Gastroesophageal sphincter (tissue), 4 donors: ENCODE results near the gene RASL10B. TPM values are rescaled to one million over a fixed set of nuclear protein-coding genes. Genes with fewer than 3 reads are reported as not detected.

Source experiments
- ATAC-seq: fragments of 150-250 bp; one replicate; pipeline ENCODE4 v1.9.1; 2016; ENCODE audit warnings: mild to moderate bottlenecking, moderate library complexity
- H3K27ac ChIP-seq, 4 donors: fragments of 200-600 bp; sonication (generic) in 3 of 4; 1 replicate in 3 of 4; 2 replicates in 1 of 4; pipeline ENCODE4 v1.5.1; 2016 to 2019
- H3K27me3 ChIP-seq: fragments of 200-600 bp; sonication (generic); one replicate; pipeline ENCODE4 v1.5.1; 2019
- H3K36me3 ChIP-seq, 2 donors: fragments of 200-600 bp; sonication (generic); one replicate each; pipeline ENCODE4 v1.5.1; 2019; ENCODE audit warnings: control low read depth in 1 of 2
- H3K4me1 ChIP-seq, 3 donors: fragments of 200-600 bp; sonication (generic); 1 replicate in 2 of 3; 2 replicates in 1 of 3; pipeline ENCODE4 v1.5.1; 2016 to 2019; ENCODE audit warnings: control low read depth in 2 of 3
- H3K4me3 ChIP-seq, 2 donors: fragments of 200-600 bp; sonication (generic); one replicate each; pipeline ENCODE4 v1.5.1; 2019; ENCODE audit warnings: mild to moderate bottlenecking in 1 of 2, moderate library complexity in 1 of 2
- H3K9me3 ChIP-seq, 3 donors: fragments of 200-600 bp; sonication (generic); one replicate each; pipeline ENCODE4 v1.5.1; 2017 to 2019; ENCODE audit warnings: control low read depth in 2 of 3
- EP300 ChIP-seq: sonication (generic); formaldehyde crosslinking; IDR thresholded peaks from one replicate; pipeline ENCODE4 v1.6.1; 2017; ENCODE audit warnings: antibody characterized with exemption, mild to moderate bottlenecking
- POLR2A ChIP-seq, 2 donors: fragments of 450-650 bp; IDR thresholded peaks; one replicate each; pipeline ENCODE4 v1.6.1; 2017; ENCODE audit warnings: antibody characterized with exemption in 2 of 2, mild to moderate bottlenecking in 2 of 2, moderate library complexity in 1 of 2
- POLR2AphosphoS5 ChIP-seq: sonication (generic); formaldehyde crosslinking; IDR thresholded peaks from one replicate; pipeline ENCODE4 v1.6.1; 2017; ENCODE audit warnings: antibody characterized with exemption
- WGBS, 2 donors: methylation state at CpG; one replicate each; pipeline ENCODE4 v1.1.5; 2018; ENCODE audit warnings: low coverage in 1 of 2; 5-methylcytosine and 5-hydroxymethylcytosine counted together
- total RNA-seq, 4 donors: library from RNA; depleted of rRNA; stranded (reverse); fragments of >200 nt; gene quantifications; one replicate each; pipeline ENCODE4 v1.1.0, GENCODE V29; 2016
- TF ChIP-seq, protein P1 (sequence below), 4 experiments: fragments of 200-600 bp in 2 of 4; fragments of 450-650 bp in 2 of 4; sonication (generic) in 1 of 4; IDR thresholded peaks; one replicate each; pipeline ENCODE4 v1.5.1; 2017 to 2019; ENCODE audit warnings: antibody characterized with exemption in 4 of 4, mild to moderate bottlenecking in 2 of 4, moderate library complexity in 2 of 4

RASL10B gene
- total RNA-seq, 4 donors from 2014 or later: 4.2 to 25.9 (median 15.4) TPM

DNA sequence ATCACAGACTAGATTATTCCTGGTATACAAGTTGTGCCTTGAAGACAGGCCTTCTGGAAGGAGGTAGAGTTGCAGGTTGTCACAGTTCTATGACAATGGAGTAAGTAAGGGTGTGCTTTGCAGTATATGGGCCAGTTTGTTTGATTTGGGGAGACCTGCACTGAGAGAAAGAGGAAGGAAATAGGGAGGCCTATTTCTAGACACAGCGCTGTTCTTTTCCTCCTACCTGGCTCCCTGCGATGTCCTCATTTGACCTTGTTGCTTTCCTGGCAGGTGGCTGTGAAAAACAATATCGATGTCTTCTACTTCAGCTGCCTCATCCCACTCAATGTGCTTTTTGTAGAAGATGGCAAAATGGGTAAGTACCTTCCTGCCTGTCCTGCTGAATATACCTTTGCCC is 22.5 kb upstream of the RASL10B start:
- no peak for ATAC-seq
- Histone ChIP-seq H3K4me3 (no peak overlapping the region), H3K36me3 (peaks cover 4 to 50% of the 10 kb centered on the region in 2 donors), H3K4me1 (peaks cover 0 to 33% (median 11%) of the 10 kb centered on the region in 3 donors), H3K27ac (no peak overlapping the region), H3K9me3 (no peaks in the 10 kb centered on the region), H3K27me3 (no peaks in the 10 kb centered on the region)
- 68 to 76% methylated on average over 3 of the region's 3 CpGs for WGBS, 2 donors
- TF ChIP-seq POLR2AphosphoS5: no peak
- no peak for TF ChIP-seq POLR2A (IDR thresholded peaks at IDR 0.05)
- TF ChIP-seq, protein P1, sequence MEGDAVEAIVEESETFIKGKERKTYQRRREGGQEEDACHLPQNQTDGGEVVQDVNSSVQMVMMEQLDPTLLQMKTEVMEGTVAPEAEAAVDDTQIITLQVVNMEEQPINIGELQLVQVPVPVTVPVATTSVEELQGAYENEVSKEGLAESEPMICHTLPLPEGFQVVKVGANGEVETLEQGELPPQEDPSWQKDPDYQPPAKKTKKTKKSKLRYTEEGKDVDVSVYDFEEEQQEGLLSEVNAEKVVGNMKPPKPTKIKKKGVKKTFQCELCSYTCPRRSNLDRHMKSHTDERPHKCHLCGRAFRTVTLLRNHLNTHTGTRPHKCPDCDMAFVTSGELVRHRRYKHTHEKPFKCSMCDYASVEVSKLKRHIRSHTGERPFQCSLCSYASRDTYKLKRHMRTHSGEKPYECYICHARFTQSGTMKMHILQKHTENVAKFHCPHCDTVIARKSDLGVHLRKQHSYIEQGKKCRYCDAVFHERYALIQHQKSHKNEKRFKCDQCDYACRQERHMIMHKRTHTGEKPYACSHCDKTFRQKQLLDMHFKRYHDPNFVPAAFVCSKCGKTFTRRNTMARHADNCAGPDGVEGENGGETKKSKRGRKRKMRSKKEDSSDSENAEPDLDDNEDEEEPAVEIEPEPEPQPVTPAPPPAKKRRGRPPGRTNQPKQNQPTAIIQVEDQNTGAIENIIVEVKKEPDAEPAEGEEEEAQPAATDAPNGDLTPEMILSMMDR (IDR thresholded peaks at IDR 0.05): no peak
- TF ChIP-seq EP300: no peak

DNA sequence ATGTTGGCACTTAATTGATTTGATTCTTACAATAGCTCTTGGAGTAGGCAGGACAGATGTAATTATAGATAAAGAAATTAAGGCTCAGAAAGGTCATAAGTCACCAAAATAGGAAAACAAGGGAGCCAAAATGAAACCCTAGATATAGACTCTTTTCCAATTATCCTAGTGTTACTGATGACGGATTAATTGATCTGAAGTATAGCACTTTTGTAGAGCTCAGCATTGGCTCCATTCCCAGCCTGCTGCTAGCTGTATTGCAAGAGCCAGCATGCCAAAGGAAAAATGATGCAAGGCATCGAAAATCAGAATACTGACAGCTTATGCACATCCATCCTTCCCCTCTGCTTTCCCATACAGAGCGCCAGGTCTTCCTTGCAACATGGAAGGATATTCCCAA is 21.6 kb upstream of the RASL10B start:
- Histone ChIP-seq H3K4me1 (peaks cover 0 to 42% (median 14%) of the 10 kb centered on the region in 3 donors), H3K36me3 (peaks cover 4 to 53% of the 10 kb centered on the region in 2 donors)
- WGBS, 2 donors: 79 to 82% methylated on average over 3 of the region's 3 CpGs

DNA sequence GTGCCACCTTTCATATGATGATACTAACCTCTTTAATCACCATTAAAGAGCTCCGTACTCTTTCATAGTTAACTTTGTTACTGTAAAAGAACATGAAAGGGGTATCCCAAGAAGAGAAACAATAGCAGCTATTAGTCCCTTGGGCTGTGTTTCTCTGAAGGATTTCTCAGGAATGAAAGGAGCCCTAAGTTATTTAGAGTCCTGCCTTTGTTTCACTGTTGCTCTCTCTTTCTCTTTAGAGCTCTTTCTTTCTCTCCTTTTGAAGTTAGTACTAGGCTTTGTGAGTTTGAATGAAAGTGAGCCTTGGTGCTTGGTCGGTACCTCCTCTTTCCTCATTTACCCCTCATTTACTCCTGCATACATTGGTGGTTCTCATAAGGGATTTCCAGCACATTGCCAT is 20.5 kb upstream of the RASL10B start:
- no peak overlapping the region for H3K27ac ChIP-seq
- TF ChIP-seq POLR2A (IDR thresholded peaks at IDR 0.05): no peak
- TF ChIP-seq, protein P1 (IDR thresholded peaks at IDR 0.05): no peak
- TF ChIP-seq POLR2AphosphoS5: no peak
- no peak for TF ChIP-seq EP300
- WGBS, 2 donors: 92 to 93% methylated on average over 1 to 2 of the region's 2 CpGs
- H3K9me3 ChIP-seq: no peaks in the 10 kb centered on the region
- ATAC-seq: no peak
- peaks cover 4 to 61% of the 10 kb centered on the region in 2 donors for H3K36me3 ChIP-seq
- no peaks in the 10 kb centered on the region for H3K27me3 ChIP-seq
- H3K4me3 ChIP-seq: no peak overlapping the region
- H3K4me1 ChIP-seq: peaks cover 0 to 52% (median 25%) of the 10 kb centered on the region in 3 donors

More for the DNA sequence above, 21.6 kb upstream of the RASL10B start:
- H3K9me3 ChIP-seq: no peaks in the 10 kb centered on the region
- H3K4me3 ChIP-seq: no peak overlapping the region
- H3K27me3 ChIP-seq: no peaks in the 10 kb centered on the region
- TF ChIP-seq, protein P1 (IDR thresholded peaks at IDR 0.05): no peak
- TF ChIP-seq POLR2AphosphoS5 (no peak), POLR2A (IDR thresholded peaks at IDR 0.05) (no peak), EP300 (no peak)
- no peak for ATAC-seq
- H3K27ac ChIP-seq: no peak overlapping the region

DNA sequence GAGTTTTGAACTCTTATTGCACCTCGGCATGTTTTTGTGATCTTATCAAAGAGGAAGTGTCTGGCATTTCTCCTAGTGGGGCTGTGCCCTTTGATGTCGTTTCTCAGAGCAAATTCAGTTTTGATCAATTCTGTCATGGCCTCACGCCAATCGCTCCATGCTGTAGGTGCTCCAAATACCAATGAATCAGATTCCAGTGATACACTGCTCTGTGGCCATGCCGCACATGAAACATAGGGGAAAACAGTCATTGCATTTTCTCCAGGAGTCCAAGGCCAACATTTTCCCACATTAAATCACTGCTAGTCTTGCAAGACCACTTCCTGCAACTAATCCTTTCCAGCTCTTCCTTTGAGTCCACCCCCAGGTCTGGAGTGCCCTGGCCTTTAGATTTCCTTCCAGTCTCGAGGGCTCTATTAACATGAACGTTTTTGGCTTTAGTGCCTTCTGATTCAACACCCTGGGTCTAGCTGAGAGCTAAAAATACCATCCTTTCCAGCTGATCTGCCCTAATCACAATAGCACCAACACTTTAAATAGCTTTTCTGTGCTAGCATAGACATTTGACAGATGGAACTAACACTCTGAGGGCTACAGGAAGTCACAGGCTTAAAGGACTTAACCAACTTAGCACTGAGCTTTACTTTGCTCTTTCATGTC is 18.2 kb upstream of the RASL10B start:
- no peak overlapping the region for H3K4me3 ChIP-seq
- WGBS, 2 donors: 25 to 35% methylated on average over 6 to 7 of the region's 7 CpGs
- H3K36me3 ChIP-seq: peaks cover 4 to 71% of the 10 kb centered on the region in 2 donors
- H3K27me3 ChIP-seq: no peaks in the 10 kb centered on the region
- H3K4me1 ChIP-seq: peaks cover 6 to 70% (median 41%) of the 10 kb centered on the region in 3 donors
- no peaks in the 10 kb centered on the region for H3K9me3 ChIP-seq
- peak; percentile 10 for ATAC-seq
- H3K27ac ChIP-seq: peak overlapping the region; percentile 40 to 80 (median 67)
- TF ChIP-seq POLR2A (IDR thresholded peaks at IDR 0.05) (no peak), POLR2AphosphoS5 (peak; percentile 84), EP300 (no peak)
- TF ChIP-seq, protein P1 (IDR thresholded peaks at IDR 0.05): no peak

DNA sequence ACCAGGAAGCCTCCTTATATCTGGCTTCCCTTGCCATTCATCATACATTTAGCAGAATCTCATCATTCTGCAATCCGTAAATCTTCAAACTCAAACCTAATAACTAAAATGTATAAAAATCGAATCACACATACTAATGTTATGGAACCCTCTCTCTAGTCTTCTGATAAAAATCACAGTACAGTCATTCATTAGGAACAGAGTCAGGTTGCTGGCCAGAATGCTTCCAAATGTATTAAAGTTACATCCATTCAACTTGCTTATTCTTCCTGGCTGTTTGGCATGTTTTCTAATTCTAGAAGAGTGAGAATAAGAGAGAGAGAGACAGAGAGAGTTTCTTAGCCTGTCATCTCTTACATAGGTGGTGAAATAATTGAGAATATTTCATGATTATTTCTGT is 16.5 kb upstream of the RASL10B start:
- H3K27ac ChIP-seq: peak overlapping the region; percentile 21 to 93 (median 78)
- H3K36me3 ChIP-seq: peaks cover 4 to 68% of the 10 kb centered on the region in 2 donors
- no peak for ATAC-seq
- H3K4me3 ChIP-seq: no peak overlapping the region
- WGBS, 2 donors: 53 to 74% methylated on average over 2 of the region's 2 CpGs
- TF ChIP-seq POLR2AphosphoS5 (no peak), EP300 (no peak), POLR2A (IDR thresholded peaks at IDR 0.05) (no peak)
- TF ChIP-seq, protein P1 (IDR thresholded peaks at IDR 0.05): no peak
- H3K27me3 ChIP-seq: no peaks in the 10 kb centered on the region
- peaks cover 6 to 71% (median 46%) of the 10 kb centered on the region in 3 donors for H3K4me1 ChIP-seq
- H3K9me3 ChIP-seq: no peaks in the 10 kb centered on the region
